GM10266 (cell line): ENCODE measurements around the gene CHST15.

Experiments
- DNase-seq: peaks from one replicate; pipeline ENCODE4 v3.0.0; 2012; ENCODE audit errors: extremely low spot score
- CTCF ChIP-seq: IDR thresholded peaks from 2 replicates; pipeline ENCODE4 v1.5.1; 2012; ENCODE audit warnings: mild to moderate bottlenecking, low read depth; ENCODE audit not compliant: control insufficient read depth, insufficient read depth; ENCODE audit errors: missing control alignments

Gene CHST15

GRCh38 chr10:124090601-124091209 is 2.7 kb downstream of the CHST15 start:
- no peak for DNase-seq
- TF ChIP-seq CTCF = no peak

GRCh38 chr10:124089859-124090258 is 3.5 kb downstream of the CHST15 start:
- TF ChIP-seq CTCF = no peak
- DNase-seq = no peak

GRCh38 chr10:124088915-124089314 is 4.5 kb downstream of the CHST15 start:
- no peak for DNase-seq
- no peak for TF ChIP-seq CTCF

- TF ChIP-seq CTCF = no peak
- DNase-seq = no peak
Measured at GRCh38 chr10:124087672-124088634, 5.4 kb downstream of the CHST15 start.

- no peak for DNase-seq
Measured at GRCh38 chr10:124086787-124087671, 6.4 kb downstream of the CHST15 start.

More at GRCh38 chr10:124086787-124087671, 6.4 kb downstream of the CHST15 start:
- no peak for TF ChIP-seq CTCF
